H1 (cell line): ENCODE results near the gene WDR7. TPM values are rescaled to one million over a fixed set of nuclear protein-coding genes. Genes with fewer than 3 reads are reported as not detected.

ENCODE experiments used
- CTCF ChIA-PET: fragments of 300-600 bp; sonication (Branson Sonifier 250); formaldehyde crosslinking; loops from one replicate; lab custom pipeline; 2021; ENCODE audit not compliant: partially characterized antibody; lab: Charles Lee
- POLR2A ChIA-PET: fragments of 300-600 bp; sonication (Branson Sonifier 250); formaldehyde crosslinking; loops from one replicate; lab custom pipeline; 2021; ENCODE audit warnings: inconsistent platforms; ENCODE audit not compliant: partially characterized antibody; lab: Charles Lee
- DNase-seq, 2 experiments: peaks; one replicate each; pipeline versions ENCODE4 v3.0.0 to v3.0.0-alpha.2; 2010 to 2022; ENCODE audit warnings: low spot score in 2 of 2, low read depth in 1 of 2, mixed read lengths in 1 of 2
- FAIRE-seq: peaks from 2 replicates; lab custom pipeline; 2011; peaks lifted over from hg19 to GRCh38; lab: Jason Lieb, UNC
- H2AFZ ChIP-seq: 2 replicates; pipeline ENCODE4 v1.8.1; 2012; ENCODE audit warnings: low read length, inconsistent platforms
- H2AK5ac ChIP-seq: 2 replicates; pipeline ENCODE4 v1.6.1; 2013; ENCODE audit warnings: low read depth, low read length
- H2BK120ac ChIP-seq: replicated peaks from 2 replicates; pipeline ENCODE3; 2013; ENCODE audit warnings: low read depth, low read length, inconsistent platforms
- H2BK12ac ChIP-seq: 2 replicates; pipeline ENCODE4 v1.6.1; 2013; ENCODE audit warnings: low read depth, low read length
- H2BK15ac ChIP-seq: 2 replicates; pipeline ENCODE4 v1.6.1; 2013; ENCODE audit warnings: low read length
- H2BK20ac ChIP-seq: 2 replicates; pipeline ENCODE4 v1.6.1; 2013; ENCODE audit warnings: low read length
- H2BK5ac ChIP-seq: 2 replicates; pipeline ENCODE4 v1.6.1; 2013; ENCODE audit warnings: low read depth, low read length
- H3K14ac ChIP-seq: 2 replicates; pipeline ENCODE4 v1.6.1; 2013; ENCODE audit warnings: inconsistent platforms; ENCODE audit not compliant: insufficient read length
- H3K18ac ChIP-seq: 2 replicates; pipeline ENCODE4 v1.6.1; 2013; ENCODE audit warnings: low read length; ENCODE audit errors: extremely low read depth
- H3K23ac ChIP-seq: 2 replicates; pipeline ENCODE4 v1.6.1; 2013; ENCODE audit warnings: inconsistent platforms; ENCODE audit not compliant: insufficient read length
- H3K23me2 ChIP-seq: 2 replicates; pipeline ENCODE4 v1.6.1; 2013; ENCODE audit warnings: low read depth, low read length
- H3K27ac ChIP-seq: 2 replicates; pipeline ENCODE4 v1.6.1; 2011; ENCODE audit warnings: low read depth, low read length, inconsistent platforms
- H3K27me3 ChIP-seq, 4 experiments: replicated peaks in 1 of 4; 1 replicate in 1 of 4; 2 replicates in 3 of 4; pipeline versions ENCODE4 v1.6.1 to v1.8.1; 2011 to 2013; ENCODE audit warnings: low read length in 3 of 4, mild to moderate bottlenecking in 3 of 4, inconsistent platforms in 2 of 4, mixed read lengths in 2 of 4, moderate library complexity in 1 of 4; ENCODE audit not compliant: control insufficient read depth in 3 of 4, insufficient read depth in 3 of 4; ENCODE audit errors: extremely low read depth in 1 of 4
- H3K36me3 ChIP-seq, 4 experiments: 2 replicates each; pipeline versions ENCODE4 v1.6.1 to v1.8.1; 2011 to 2013; ENCODE audit warnings: mild to moderate bottlenecking in 4 of 4, low read length in 3 of 4, moderate library complexity in 2 of 4, control low read depth in 1 of 4, inconsistent platforms in 1 of 4; ENCODE audit not compliant: insufficient read depth in 4 of 4, control insufficient read depth in 2 of 4
- H3K4ac ChIP-seq: replicated peaks from 2 replicates; pipeline ENCODE3; 2013; ENCODE audit warnings: low read length, low read depth, mixed read lengths, inconsistent platforms; ENCODE audit not compliant: insufficient read length
- H3K4me1 ChIP-seq, 4 experiments: replicated peaks in 1 of 4; 1 replicate in 1 of 4; 2 replicates in 3 of 4; pipeline versions ENCODE4 v1.6.1 to v1.8.1; 2011 to 2013; ENCODE audit warnings: low read length in 3 of 4, inconsistent platforms in 2 of 4, mixed read lengths in 1 of 4; ENCODE audit not compliant: insufficient read depth in 4 of 4, control insufficient read depth in 3 of 4
- H3K4me2 ChIP-seq, 2 experiments: 2 replicates each; pipeline versions ENCODE4 v1.6.1 to v1.8.1; 2011 to 2013; ENCODE audit warnings: low read depth in 2 of 2, low read length in 2 of 2, control low read depth in 1 of 2, inconsistent platforms in 1 of 2, mild to moderate bottlenecking in 1 of 2; ENCODE audit not compliant: insufficient read depth in 1 of 2
- H3K4me3 ChIP-seq, 4 experiments: fragments of 200-600, 300-600 bp in 1 of 4; sonication (generic), shearing (Covaris generic), sonication (Bioruptor Twin) in 1 of 4; 2 replicates each; pipeline versions ENCODE4 v1.5.1 to v1.8.1; 2011 to 2016; ENCODE audit warnings: low read length in 4 of 4, low read depth in 3 of 4, control low read depth in 2 of 4, inconsistent platforms in 2 of 4, mild to moderate bottlenecking in 2 of 4, mixed read lengths in 1 of 4, moderate library complexity in 1 of 4; ENCODE audit not compliant: insufficient read depth in 2 of 4; ENCODE audit errors: extremely low read depth in 1 of 4
- H3K56ac ChIP-seq: replicated peaks from 2 replicates; pipeline ENCODE3; 2013; ENCODE audit warnings: low read depth, mild to moderate bottlenecking, mixed read lengths, low read length, inconsistent platforms; ENCODE audit not compliant: insufficient read length
- H3K79me1 ChIP-seq: 2 replicates; pipeline ENCODE4 v1.6.1; 2013; ENCODE audit warnings: low read depth, low read length, control low read depth
- H3K79me2 ChIP-seq, 2 experiments: 2 replicates each; pipeline versions ENCODE4 v1.6.1 to v1.8.1; 2012 to 2013; ENCODE audit warnings: low read length in 2 of 2, mild to moderate bottlenecking in 2 of 2, inconsistent platforms in 1 of 2; ENCODE audit not compliant: insufficient read depth in 2 of 2, control insufficient read depth in 1 of 2
- H3K9ac ChIP-seq, 4 experiments: replicated peaks in 1 of 4; 1 replicate in 1 of 4; 2 replicates in 3 of 4; pipeline versions ENCODE4 v1.6.1 to v1.8.1; 2011 to 2013; ENCODE audit warnings: low read depth in 3 of 4, low read length in 3 of 4, control low read depth in 2 of 4, mild to moderate bottlenecking in 2 of 4, moderate library complexity in 2 of 4, inconsistent platforms in 1 of 4; ENCODE audit errors: extremely low read depth in 1 of 4
- H3K9me3 ChIP-seq, 2 experiments: 2 replicates each; pipeline versions ENCODE4 v1.6.1 to v1.8.1; 2012 to 2013; ENCODE audit warnings: mild to moderate bottlenecking in 2 of 2, moderate library complexity in 2 of 2, control low read depth in 1 of 2, inconsistent platforms in 1 of 2, low read depth in 1 of 2, low read length in 1 of 2, mixed read lengths in 1 of 2; ENCODE audit not compliant: insufficient read depth in 2 of 2
- H4K20me1 ChIP-seq, 2 experiments: replicated peaks in 1 of 2; 2 replicates each; pipeline versions ENCODE3 to v1.8.1; 2011 to 2013; ENCODE audit warnings: inconsistent platforms in 2 of 2, low read length in 2 of 2, mild to moderate bottlenecking in 1 of 2; ENCODE audit not compliant: insufficient read depth in 2 of 2, control insufficient read depth in 1 of 2
- H4K5ac ChIP-seq: 2 replicates; pipeline ENCODE4 v1.6.1; 2013; ENCODE audit warnings: low read length, low read depth, mixed read lengths, inconsistent platforms; ENCODE audit not compliant: insufficient read length
- H4K8ac ChIP-seq: 2 replicates; pipeline ENCODE4 v1.8.0; 2013; ENCODE audit warnings: mild to moderate bottlenecking, moderate library complexity, low read length, inconsistent platforms; ENCODE audit not compliant: insufficient read depth; ENCODE audit errors: extremely low read depth
- H4K91ac ChIP-seq: replicated peaks from 2 replicates; pipeline ENCODE3; 2013; ENCODE audit warnings: low read length, mixed read lengths, inconsistent platforms; ENCODE audit not compliant: insufficient read length
- ATF3 ChIP-seq: IDR thresholded peaks from 2 replicates; pipeline ENCODE4 v1.6.1; 2011; ENCODE audit warnings: low read depth, mild to moderate bottlenecking, low read length; ENCODE audit not compliant: insufficient read depth
- BRCA1 ChIP-seq: IDR thresholded peaks from 2 replicates; pipeline ENCODE4 v1.6.1; 2012; ENCODE audit warnings: low read depth, low read length, improper control_type of control experiment
- CEBPB ChIP-seq: IDR thresholded peaks from 2 replicates; pipeline ENCODE4 v1.6.1; 2012; ENCODE audit warnings: low read depth, low read length
- EGR1 ChIP-seq: IDR thresholded peaks from 2 replicates; pipeline ENCODE4 v1.6.1; 2011; ENCODE audit warnings: low read depth, low read length, borderline replicate concordance
- EP300 ChIP-seq, 2 experiments: IDR thresholded peaks; 1 replicate in 1 of 2; 2 replicates in 1 of 2; pipeline ENCODE4 v1.6.1; 2011 to 2012; ENCODE audit warnings: low read depth in 2 of 2, low read length in 2 of 2, mild to moderate bottlenecking in 2 of 2, borderline replicate concordance in 1 of 2, inconsistent platforms in 1 of 2, moderate library complexity in 1 of 2
- JUN ChIP-seq: IDR thresholded peaks from 2 replicates; pipeline ENCODE4 v1.6.1; 2011; ENCODE audit warnings: low read depth, mild to moderate bottlenecking, improper control_type of control experiment, low read length
- JUND ChIP-seq: IDR thresholded peaks from 2 replicates; pipeline ENCODE4 v1.6.1; 2011; ENCODE audit warnings: mild to moderate bottlenecking, improper control_type of control experiment, low read length
- MAX ChIP-seq: IDR thresholded peaks from 2 replicates; pipeline ENCODE4 v1.6.1; 2012; ENCODE audit warnings: inconsistent platforms
- RXRA ChIP-seq: IDR thresholded peaks from 2 replicates; pipeline ENCODE4 v1.6.1; 2011; ENCODE audit warnings: low read depth, mild to moderate bottlenecking, low read length, moderate library complexity; ENCODE audit not compliant: insufficient read depth
- SAP30 ChIP-seq: fragments of 300-600 bp; sonication (generic); IDR thresholded peaks from 2 replicates; pipeline ENCODE4 v1.7.1; 2012; ENCODE audit warnings: low read length, moderate library complexity, mild to moderate bottlenecking, inconsistent platforms; ENCODE audit not compliant: insufficient read depth, insufficient replicate concordance
- SIN3A ChIP-seq, 2 experiments: IDR thresholded peaks in 1 of 2; conservative IDR thresholded peaks in 1 of 2; 2 replicates each; pipeline ENCODE4 v1.6.1; 2011 to 2012; ENCODE audit warnings: low read length in 2 of 2, improper control_type of control experiment in 1 of 2, low read depth in 1 of 2, mild to moderate bottlenecking in 1 of 2
- SIX5 ChIP-seq: IDR thresholded peaks from 2 replicates; pipeline ENCODE4 v1.6.1; 2011; ENCODE audit warnings: mild to moderate bottlenecking, low read depth, low read length
- SP4 ChIP-seq: IDR thresholded peaks from 2 replicates; pipeline ENCODE4 v1.6.1; 2012; ENCODE audit warnings: low read length, inconsistent platforms
- WGBS, 2 experiments: shearing (Covaris generic) in 1 of 2; methylation state at CpG; one replicate each; pipeline versions ENCODE4 v1.1.6 to v1.1.7; 2013 to 2015; ENCODE audit warnings: low lambda C conversion rate in 2 of 2, mixed read lengths in 2 of 2, inconsistent platforms in 1 of 2, low coverage in 1 of 2, missing lambda C conversion rate in 1 of 2; ENCODE audit not compliant: insufficient replicate concordance in 2 of 2, insufficient coverage in 1 of 2, insufficient read length in 1 of 2; ENCODE audit errors: extremely low coverage in 1 of 2, missing lambda C conversion rate in 1 of 2; 5-methylcytosine and 5-hydroxymethylcytosine counted together
- polyA plus RNA-seq, 7 experiments: library from polyadenylated mRNA; depleted of rRNA in 3 of 7; stranded (reverse) in 5 of 7; unstranded in 2 of 7; fragments of >200 nt in 5 of 7; fragments of 200-250 nt in 2 of 7; gene quantifications; 1 replicate in 5 of 7; 2 replicates in 1 of 7; 4 replicates in 1 of 7; pipeline versions ENCODE4 v1.2.1 to v1.2.3, GENCODE V29; 2011 to 2013; ENCODE audit warnings: missing spikeins in 2 of 7, mixed read lengths in 2 of 7
- total RNA-seq: library from RNA; stranded (reverse); fragmentation: NEBNext Ultra II Directional; extraction: Animal tissue kit (Norgen Biotek cat#: 25700); gene quantifications from 2 replicates; pipeline ENCODE4 v1.2.1, GENCODE V29; 2021

Gene WDR7
- total and polyA plus RNA-seq, 2 of the 8 experiments (the other 6 are each of a cell fraction or from before 2014, with no cell fraction given), result 5.5 to 15.2 TPM

GRCh38 chr18:56974141-56974540 is 323.0 kb downstream of the WDR7 start:
- Histone ChIP-seq H3K4me1 (peaks cover 0 to 2% (median 0%) of the 10 kb centered on the region in 4 experiments; a peak in 1 of 7 replicates), H4K5ac (no peak overlapping the region), H3K27me3 (no peaks in the 10 kb centered on the region), H3K4ac (no peak overlapping the region), H4K8ac (no peak overlapping the region), H3K79me2 (no peaks in the 10 kb centered on the region), H2AK5ac (no peak overlapping the region), H3K56ac (no peak overlapping the region), H3K23me2 (no peaks in the 10 kb centered on the region), H2BK20ac (no peak overlapping the region), H3K36me3 (no peaks in the 10 kb centered on the region), H2AFZ (no peak overlapping the region), H3K23ac (no peak overlapping the region), H3K79me1 (no peaks in the 10 kb centered on the region), H2BK15ac (no peak overlapping the region), H4K91ac (no peak overlapping the region), H3K9me3 (no peaks in the 10 kb centered on the region), H2BK5ac (no peak overlapping the region), H3K27ac (no peak overlapping the region), H2BK12ac (no peak overlapping the region), H3K4me2 (no peak overlapping the region), H3K9ac (no peak overlapping the region), H4K20me1 (no peaks in the 10 kb centered on the region), H3K14ac (no peak overlapping the region), H3K4me3 (no peak overlapping the region), H3K18ac (no peak overlapping the region), H2BK120ac (no peak overlapping the region)
- 94% methylated on average over 1 of the region's 1 CpG; no CpG with 5 or more reads in 1 of the 2 experiments for WGBS, 2 experiments
- FAIRE-seq (no peak), DNase-seq (no peak)
- CTCF ChIA-PET, result interaction anchor here (0.8 kb wide), 1 partner anchor 22 kb away, joined by 3 read pairs; no protein-coding TSS in a partner anchor
- POLR2A ChIA-PET, result no interaction called here
- no peak for TF ChIP-seq BRCA1
- TF ChIP-seq JUND, result no peak
- no peak for TF ChIP-seq EGR1
- no peak for TF ChIP-seq JUN
- TF ChIP-seq RXRA, result no peak
- TF ChIP-seq SIX5, result no peak
- TF ChIP-seq SAP30, result no peak
- TF ChIP-seq MAX, result no peak
- TF ChIP-seq SP4, result no peak
- no peak for TF ChIP-seq SIN3A (conservative IDR thresholded peaks at IDR 0.05 in 1 of 2, IDR thresholded peaks at IDR 0.05 in 1 of 2; ENCODE audit: low read depth in 1 of 2, low read length in 2 of 2)
- TF ChIP-seq ATF3, result no peak
- no peak for TF ChIP-seq EP300 (IDR thresholded peaks at IDR 0.05; ENCODE audit: borderline replicate concordance in 1 of 2, low read depth in 2 of 2, low read length in 2 of 2)
- TF ChIP-seq CEBPB, result no peak
